Epithelial cell of esophagus (primary cell): ENCODE results near the gene ABHD8.

Experiments used
- DNase-seq: peaks from one replicate; pipeline ENCODE4 v3.0.0; 2010; ENCODE audit warnings: low read depth
- H3K4me3 ChIP-seq: 2 replicates; pipeline ENCODE4 v1.5.1; 2011; ENCODE audit warnings: mild to moderate bottlenecking, low read length, control low read depth
- TF ChIP-seq, protein P1 (sequence below): IDR thresholded peaks from 2 replicates; pipeline ENCODE4 v1.5.1; 2011; ENCODE audit warnings: low read depth, mild to moderate bottlenecking, low read length, control low read depth, inconsistent platforms; ENCODE audit not compliant: insufficient read depth; ENCODE audit errors: missing control alignments

Gene ABHD8

GRCh38 chr19:17324357-17325114, 21.3 kb upstream of the ABHD8 start:
- TF ChIP-seq, protein P1, sequence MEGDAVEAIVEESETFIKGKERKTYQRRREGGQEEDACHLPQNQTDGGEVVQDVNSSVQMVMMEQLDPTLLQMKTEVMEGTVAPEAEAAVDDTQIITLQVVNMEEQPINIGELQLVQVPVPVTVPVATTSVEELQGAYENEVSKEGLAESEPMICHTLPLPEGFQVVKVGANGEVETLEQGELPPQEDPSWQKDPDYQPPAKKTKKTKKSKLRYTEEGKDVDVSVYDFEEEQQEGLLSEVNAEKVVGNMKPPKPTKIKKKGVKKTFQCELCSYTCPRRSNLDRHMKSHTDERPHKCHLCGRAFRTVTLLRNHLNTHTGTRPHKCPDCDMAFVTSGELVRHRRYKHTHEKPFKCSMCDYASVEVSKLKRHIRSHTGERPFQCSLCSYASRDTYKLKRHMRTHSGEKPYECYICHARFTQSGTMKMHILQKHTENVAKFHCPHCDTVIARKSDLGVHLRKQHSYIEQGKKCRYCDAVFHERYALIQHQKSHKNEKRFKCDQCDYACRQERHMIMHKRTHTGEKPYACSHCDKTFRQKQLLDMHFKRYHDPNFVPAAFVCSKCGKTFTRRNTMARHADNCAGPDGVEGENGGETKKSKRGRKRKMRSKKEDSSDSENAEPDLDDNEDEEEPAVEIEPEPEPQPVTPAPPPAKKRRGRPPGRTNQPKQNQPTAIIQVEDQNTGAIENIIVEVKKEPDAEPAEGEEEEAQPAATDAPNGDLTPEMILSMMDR = no peak
- H3K4me3 ChIP-seq = no peak overlapping the region
- no peak for DNase-seq

DNA sequence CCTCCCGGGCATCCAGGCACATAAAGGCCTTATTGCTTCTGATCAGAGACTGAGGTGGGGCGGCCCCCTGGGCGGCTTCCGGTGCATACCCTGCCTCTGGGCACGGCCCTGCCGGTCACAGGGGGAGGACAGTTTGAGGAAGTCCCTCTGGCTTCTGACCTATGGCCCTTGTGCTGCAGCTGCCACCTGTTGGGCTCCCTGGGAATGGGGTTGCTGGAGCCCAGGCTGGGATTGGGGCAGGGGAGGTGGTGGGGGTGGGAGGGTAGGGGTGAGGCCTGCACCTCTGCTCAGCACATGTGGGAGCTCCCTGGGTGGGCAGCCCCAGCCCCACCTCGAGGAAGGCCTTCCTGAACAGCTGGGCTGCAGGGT, 20.7 kb upstream of the ABHD8 start:
- H3K4me3 ChIP-seq = no peak overlapping the region

GRCh38 chr19:17323300-17323963, 20.2 kb upstream of the ABHD8 start:
- no peak for DNase-seq
- TF ChIP-seq, protein P1 = no peak
- H3K4me3 ChIP-seq = no peak overlapping the region

More for the DNA sequence above, 20.7 kb upstream of the ABHD8 start:
- TF ChIP-seq, protein P1 = no peak
- no peak for DNase-seq

DNA sequence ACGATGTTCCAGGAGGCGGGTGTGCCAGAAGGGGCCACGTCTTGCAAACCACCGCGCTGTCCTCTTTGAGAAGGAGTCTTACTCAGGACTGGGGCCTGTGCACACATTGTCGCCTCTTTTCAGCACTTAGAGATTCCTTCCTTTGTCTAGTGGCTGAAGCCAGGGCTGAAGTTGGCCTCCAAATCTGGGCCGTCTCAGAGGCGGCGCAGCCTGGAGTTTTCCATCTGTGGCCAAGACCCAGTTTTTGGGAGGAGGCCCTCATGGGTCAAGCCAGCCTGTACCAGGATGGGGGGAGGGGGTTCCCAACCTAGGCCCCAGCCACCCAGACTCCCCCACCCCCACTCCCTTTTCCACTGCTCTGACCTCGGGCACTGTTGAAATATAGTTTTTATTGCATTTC, 19.6 kb upstream of the ABHD8 start:
- TF ChIP-seq, protein P1 = no peak
- DNase-seq = no peak
- no peak overlapping the region for H3K4me3 ChIP-seq

- DNase-seq = no peak
- TF ChIP-seq, protein P1 = no peak
Observed at GRCh38 chr19:17321655-17322489, 18.6 kb upstream of the ABHD8 start.

DNA sequence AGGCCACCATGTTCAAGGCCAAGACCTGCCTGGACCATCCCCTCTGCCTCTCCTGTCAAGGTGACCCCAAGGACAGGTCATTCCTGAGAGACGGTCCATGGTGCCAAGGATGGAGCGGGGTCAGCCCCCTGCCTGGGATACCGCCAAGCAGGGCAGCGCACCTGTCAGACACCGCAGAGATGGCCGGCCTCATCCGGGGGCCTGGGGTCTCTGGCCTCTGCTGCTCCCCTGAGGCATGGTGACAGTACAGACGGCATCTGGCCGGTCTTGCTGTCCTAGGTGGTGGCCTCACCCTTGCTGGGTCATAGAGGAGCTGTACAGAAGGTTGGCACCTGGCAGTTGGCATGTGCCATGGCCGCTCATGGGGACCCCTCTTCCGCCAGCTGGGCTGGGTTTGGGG, 17.2 kb upstream of the ABHD8 start:
- no peak overlapping the region for H3K4me3 ChIP-seq
- no peak for DNase-seq
- TF ChIP-seq, protein P1 = no peak

More at GRCh38 chr19:17321655-17322489, 18.6 kb upstream of the ABHD8 start:
- no peak overlapping the region for H3K4me3 ChIP-seq
